ENCODE measurements around the gene PPARG.

PPARG gene

DNA sequence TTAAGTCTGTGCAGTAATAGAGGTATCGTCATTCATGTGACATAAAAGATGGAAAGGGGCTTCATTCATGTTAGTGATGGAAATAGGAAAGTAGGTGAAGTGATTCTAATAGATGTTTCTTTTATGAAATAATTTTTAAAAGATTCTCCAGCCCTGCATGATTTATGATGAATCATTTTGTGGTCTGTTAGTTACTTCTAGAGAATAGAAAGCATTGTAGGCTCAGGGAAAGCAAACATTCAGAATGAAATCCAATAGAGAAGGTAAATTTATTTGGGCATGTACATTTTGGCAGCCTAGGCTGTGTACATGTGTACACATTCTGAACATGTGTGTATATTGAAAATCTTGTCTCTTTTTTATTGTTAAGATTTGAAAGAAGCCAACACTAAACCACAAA lies 23.1 kb downstream of the PPARG start:
- peaks cover 3% of the 10 kb centered on the region; the same call in 1 of the 2 replicates for H3K36me3 ChIP-seq (ENCODE audit: low read depth)
- no peaks in the 10 kb centered on the region for H3K27me3 ChIP-seq (ENCODE audit: insufficient read depth, poor library complexity, severe bottlenecking)
- peak; percentile 65 for ATAC-seq (ENCODE audit: low read depth)
- H3K9me3 ChIP-seq (ENCODE audit: severe bottlenecking) = peaks cover 10% of the 10 kb centered on the region
- H3K4me1 ChIP-seq (ENCODE audit: insufficient read depth, poor library complexity, severe bottlenecking) = peaks cover 23% of the 10 kb centered on the region
- no peak overlapping the region for H3K4me3 ChIP-seq (ENCODE audit: severe bottlenecking)
- DNase-seq (ENCODE audit: low spot score) = no peak
- TF ChIP-seq CTCF (IDR thresholded peaks at IDR 0.05; ENCODE audit: poor library complexity, severe bottlenecking) = no peak
- H3K27ac ChIP-seq (ENCODE audit: poor library complexity, severe bottlenecking) = peak overlapping the region; percentile 17

GRCh38 chr3:12313519-12313918 lies 24.6 kb downstream of the PPARG start:
- Histone ChIP-seq H3K9me3 (ENCODE audit: severe bottlenecking) (peaks cover 10% of the 10 kb centered on the region), H3K27ac (ENCODE audit: poor library complexity, severe bottlenecking) (no peak overlapping the region), H3K36me3 (ENCODE audit: low read depth) (peaks cover 3% of the 10 kb centered on the region; the same call in 1 of the 2 replicates), H3K4me1 (ENCODE audit: insufficient read depth, poor library complexity, severe bottlenecking) (peaks cover 9% of the 10 kb centered on the region), H3K27me3 (ENCODE audit: insufficient read depth, poor library complexity, severe bottlenecking) (no peaks in the 10 kb centered on the region), H3K4me3 (ENCODE audit: severe bottlenecking) (no peak overlapping the region)
- DNase-seq (ENCODE audit: low spot score) (no peak), ATAC-seq (ENCODE audit: low read depth) (no peak)
- TF ChIP-seq CTCF (IDR thresholded peaks at IDR 0.05; ENCODE audit: poor library complexity, severe bottlenecking) = no peak

DNA sequence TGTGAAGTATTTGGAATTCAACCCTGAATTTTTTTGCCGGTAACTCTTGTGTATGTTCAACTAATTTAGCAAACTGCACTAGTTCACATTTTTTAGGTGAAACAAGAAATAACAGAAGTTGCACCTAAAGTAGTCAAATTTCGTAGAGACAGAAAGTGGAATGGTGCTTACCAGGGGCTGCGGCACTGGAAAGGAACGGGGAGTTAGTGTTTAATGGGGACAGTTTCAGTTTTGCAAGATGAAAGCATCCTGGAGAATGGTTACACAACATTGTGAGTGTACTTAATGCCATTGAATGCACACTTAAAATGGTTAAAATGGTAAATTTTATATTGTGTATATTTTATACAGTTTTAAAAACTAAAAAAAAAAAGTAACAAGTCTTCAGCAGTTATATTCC lies 27.4 kb downstream of the PPARG start:
- no peaks in the 10 kb centered on the region for H3K9me3 ChIP-seq (ENCODE audit: severe bottlenecking)
- no peak for ATAC-seq (ENCODE audit: low read depth)
- DNase-seq (ENCODE audit: low spot score) = no peak
- no peak overlapping the region for H3K4me3 ChIP-seq (ENCODE audit: severe bottlenecking)
- H3K27ac ChIP-seq (ENCODE audit: poor library complexity, severe bottlenecking) = no peak overlapping the region
- no peak for TF ChIP-seq CTCF (IDR thresholded peaks at IDR 0.05; ENCODE audit: poor library complexity, severe bottlenecking)
- H3K27me3 ChIP-seq (ENCODE audit: insufficient read depth, poor library complexity, severe bottlenecking) = no peaks in the 10 kb centered on the region
- no peaks in the 10 kb centered on the region for H3K36me3 ChIP-seq (ENCODE audit: low read depth)
- peaks cover 13% of the 10 kb centered on the region for H3K4me1 ChIP-seq (ENCODE audit: insufficient read depth, poor library complexity, severe bottlenecking)

DNA sequence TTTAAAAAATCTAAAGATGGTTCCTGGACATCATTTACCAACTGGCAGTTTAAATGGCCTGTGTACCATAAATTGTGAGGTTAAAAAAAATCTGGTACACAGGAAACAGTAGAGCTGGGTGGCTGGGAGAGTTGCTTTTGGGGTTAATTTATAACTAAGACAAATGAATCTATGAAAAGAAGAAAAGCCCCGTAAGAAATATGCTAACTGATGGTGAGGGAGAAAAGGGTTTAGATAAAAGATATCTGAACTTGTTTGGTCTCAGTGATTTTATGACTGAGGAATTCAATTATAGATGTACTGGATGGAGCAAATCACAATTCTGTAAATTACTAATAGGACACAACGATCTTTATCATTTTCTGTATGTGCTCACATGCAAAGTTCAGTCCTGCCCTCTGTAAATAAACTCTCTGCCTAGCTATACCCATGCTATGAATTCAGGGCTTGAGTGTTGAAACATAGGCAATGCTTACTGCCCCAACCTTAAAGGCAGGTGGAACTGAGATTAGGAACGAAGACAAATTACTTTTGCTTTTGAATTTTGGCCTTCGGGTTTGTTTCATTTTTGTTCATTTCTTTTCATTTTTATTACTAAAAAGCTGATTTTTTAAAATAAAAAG lies 28.0 kb downstream of the PPARG start:
- no peak for TF ChIP-seq CTCF (IDR thresholded peaks at IDR 0.05; ENCODE audit: poor library complexity, severe bottlenecking)
- no peaks in the 10 kb centered on the region for H3K36me3 ChIP-seq (ENCODE audit: low read depth)
- H3K27me3 ChIP-seq (ENCODE audit: insufficient read depth, poor library complexity, severe bottlenecking) = no peaks in the 10 kb centered on the region
- DNase-seq (ENCODE audit: low spot score) (no peak), ATAC-seq (ENCODE audit: low read depth) (no peak)
- H3K9me3 ChIP-seq (ENCODE audit: severe bottlenecking) = no peaks in the 10 kb centered on the region
- no peak overlapping the region for H3K4me3 ChIP-seq (ENCODE audit: severe bottlenecking)
- no peak overlapping the region for H3K27ac ChIP-seq (ENCODE audit: poor library complexity, severe bottlenecking)
- peaks cover 10% of the 10 kb centered on the region for H3K4me1 ChIP-seq (ENCODE audit: insufficient read depth, poor library complexity, severe bottlenecking)

GRCh38 chr3:12317914-12318313 lies 29.0 kb downstream of the PPARG start:
- H3K27ac ChIP-seq (ENCODE audit: poor library complexity, severe bottlenecking) = no peak overlapping the region

More at GRCh38 chr3:12317914-12318313, 29.0 kb downstream of the PPARG start:
- no peak for TF ChIP-seq CTCF (IDR thresholded peaks at IDR 0.05; ENCODE audit: poor library complexity, severe bottlenecking)
- H3K9me3 ChIP-seq (ENCODE audit: severe bottlenecking) = no peaks in the 10 kb centered on the region
- ATAC-seq (ENCODE audit: low read depth) (no peak), DNase-seq (ENCODE audit: low spot score) (no peak)
- peaks cover 7% of the 10 kb centered on the region for H3K4me1 ChIP-seq (ENCODE audit: insufficient read depth, poor library complexity, severe bottlenecking)
- no peak overlapping the region for H3K4me3 ChIP-seq (ENCODE audit: severe bottlenecking)
- no peaks in the 10 kb centered on the region for H3K36me3 ChIP-seq (ENCODE audit: low read depth)
- no peaks in the 10 kb centered on the region for H3K27me3 ChIP-seq (ENCODE audit: insufficient read depth, poor library complexity, severe bottlenecking)

Data from RWPE2 (cell line).